ENCODE measurements around the gene TREML2. TPM values are rescaled to one million over a fixed set of nuclear protein-coding genes. Genes with fewer than 3 reads are reported as not detected.

Gene TREML2
- total RNA-seq, 2 experiments from 2014 or later = 8.9 TPM

- no peaks in the 10 kb centered on the region for H3K4me1 Mint-ChIP-seq
- H3K36me3 Mint-ChIP-seq = no peaks in the 10 kb centered on the region
- no peak for DNase-seq
- no peaks in the 10 kb centered on the region for H3K9me3 Mint-ChIP-seq
- H3K4me3 Mint-ChIP-seq = no peak overlapping the region
- H3K27me3 Mint-ChIP-seq = no peaks in the 10 kb centered on the region
- no peak overlapping the region for H3K27ac Mint-ChIP-seq
Measured at GRCh38 chr6:41174610-41175009, 26.3 kb downstream of the TREML2 start.

- H3K27ac Mint-ChIP-seq = no peak overlapping the region
- H3K27me3 Mint-ChIP-seq = no peaks in the 10 kb centered on the region
- H3K36me3 Mint-ChIP-seq = no peaks in the 10 kb centered on the region
- no peaks in the 10 kb centered on the region for H3K4me1 Mint-ChIP-seq
- no peak for DNase-seq
- H3K9me3 Mint-ChIP-seq = no peaks in the 10 kb centered on the region
- H3K4me3 Mint-ChIP-seq = no peak overlapping the region
Measured at GRCh38 chr6:41171908-41172307, 29.0 kb downstream of the TREML2 start.

- no peak overlapping the region for H3K4me3 Mint-ChIP-seq
- no peak overlapping the region for H3K27ac Mint-ChIP-seq
- no peaks in the 10 kb centered on the region for H3K36me3 Mint-ChIP-seq
- no peak for DNase-seq
- no peaks in the 10 kb centered on the region for H3K27me3 Mint-ChIP-seq
- H3K4me1 Mint-ChIP-seq = no peaks in the 10 kb centered on the region
- no peaks in the 10 kb centered on the region for H3K9me3 Mint-ChIP-seq
Measured at GRCh38 chr6:41170547-41171160, 30.3 kb downstream of the TREML2 start.

- no peak overlapping the region for H3K4me3 Mint-ChIP-seq
- H3K27ac Mint-ChIP-seq = no peak overlapping the region
- no peak for DNase-seq
- no peaks in the 10 kb centered on the region for H3K36me3 Mint-ChIP-seq
- H3K9me3 Mint-ChIP-seq = no peaks in the 10 kb centered on the region
- no peaks in the 10 kb centered on the region for H3K4me1 Mint-ChIP-seq
- H3K27me3 Mint-ChIP-seq = no peaks in the 10 kb centered on the region
Measured at GRCh38 chr6:41167173-41167963, 33.6 kb downstream of the TREML2 start.

GRCh38 chr6:41164551-41165120 is 36.3 kb downstream of the TREML2 start:
- Mint-ChIP-seq H3K4me1 (no peaks in the 10 kb centered on the region), H3K27ac (no peak overlapping the region), H3K36me3 (no peaks in the 10 kb centered on the region), H3K27me3 (no peaks in the 10 kb centered on the region), H3K9me3 (no peaks in the 10 kb centered on the region), H3K4me3 (no peak overlapping the region)
- no peak for DNase-seq

DNA sequence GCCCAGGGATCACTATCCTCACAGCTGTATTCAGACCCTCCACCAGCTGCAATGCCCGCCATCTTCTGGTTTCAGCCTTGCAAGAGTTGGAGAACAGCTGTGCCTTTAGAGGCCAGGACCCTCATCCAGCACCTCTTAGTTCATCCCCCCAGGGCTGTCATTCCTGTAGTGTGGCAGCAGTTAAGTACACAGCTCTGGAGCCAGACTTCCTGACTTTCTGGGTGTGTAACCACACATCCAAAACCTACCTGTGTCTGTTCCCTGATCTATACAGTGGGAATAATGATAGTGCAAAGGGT is 37.6 kb downstream of the TREML2 start:
- Mint-ChIP-seq H3K4me3 (no peak overlapping the region), H3K27ac (no peak overlapping the region), H3K27me3 (no peaks in the 10 kb centered on the region), H3K36me3 (no peaks in the 10 kb centered on the region), H3K4me1 (no peaks in the 10 kb centered on the region), H3K9me3 (no peaks in the 10 kb centered on the region)
- DNase-seq = no peak

GRCh38 chr6:41162687-41163418 is 38.1 kb downstream of the TREML2 start, which contains the start of gene TREM2:
Gene TREM2, minus strand, starts transcription at chr6:41163116. Its CDS starts 34 bp downstream, at chr6:41163082.
- Mint-ChIP-seq H3K27ac (no peak within 1 kb of the TSS), H3K36me3 (no peaks in the 10 kb centered on the region), H3K9me3 (no peaks in the 10 kb centered on the region), H3K4me1 (no peaks in the 10 kb centered on the region), H3K27me3 (peaks cover 3% of the 10 kb centered on the region), H3K4me3 (no peak within 1 kb of the TSS)
- no peak for DNase-seq

DNA sequence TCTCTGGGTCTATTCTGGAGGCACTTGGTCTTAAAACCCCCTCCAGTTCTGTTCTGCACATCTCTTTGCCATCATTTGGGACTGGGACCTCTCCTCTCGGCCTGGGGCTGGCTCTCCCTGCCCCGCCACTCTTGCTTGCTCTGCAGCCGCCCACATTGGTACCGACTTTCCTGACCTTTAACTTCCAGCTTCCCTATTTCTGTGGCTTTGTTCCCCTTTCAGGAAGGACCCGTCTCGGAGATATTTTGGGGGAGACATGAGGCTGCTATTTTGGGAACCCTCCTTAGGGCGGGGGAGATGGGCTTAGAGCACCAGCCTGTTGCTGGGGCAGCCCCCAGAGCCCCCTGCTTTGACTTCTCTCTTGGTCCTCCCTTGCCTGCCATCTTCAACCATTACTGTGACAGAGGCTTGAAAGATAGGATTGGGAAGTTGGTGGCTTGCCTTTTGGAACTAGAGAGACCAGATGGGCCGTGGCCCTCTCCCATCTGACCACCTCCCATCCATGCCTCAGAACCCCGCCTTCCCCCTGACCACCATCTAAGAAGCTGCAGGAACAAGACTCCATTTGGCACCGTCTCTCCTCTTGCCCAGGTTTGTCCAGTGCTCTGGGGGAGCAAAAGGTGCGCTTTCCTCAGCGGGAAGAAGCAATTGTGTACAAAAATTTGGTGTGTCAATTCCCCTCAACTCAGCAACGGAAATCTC is 38.9 kb downstream of the TREML2 start:
- no peak overlapping the region for H3K27ac Mint-ChIP-seq
- H3K36me3 Mint-ChIP-seq = no peaks in the 10 kb centered on the region
- no peaks in the 10 kb centered on the region for H3K9me3 Mint-ChIP-seq
- DNase-seq = no peak
- no peaks in the 10 kb centered on the region for H3K4me1 Mint-ChIP-seq
- peaks cover 3% of the 10 kb centered on the region for H3K27me3 Mint-ChIP-seq
- no peak overlapping the region for H3K4me3 Mint-ChIP-seq

DNA sequence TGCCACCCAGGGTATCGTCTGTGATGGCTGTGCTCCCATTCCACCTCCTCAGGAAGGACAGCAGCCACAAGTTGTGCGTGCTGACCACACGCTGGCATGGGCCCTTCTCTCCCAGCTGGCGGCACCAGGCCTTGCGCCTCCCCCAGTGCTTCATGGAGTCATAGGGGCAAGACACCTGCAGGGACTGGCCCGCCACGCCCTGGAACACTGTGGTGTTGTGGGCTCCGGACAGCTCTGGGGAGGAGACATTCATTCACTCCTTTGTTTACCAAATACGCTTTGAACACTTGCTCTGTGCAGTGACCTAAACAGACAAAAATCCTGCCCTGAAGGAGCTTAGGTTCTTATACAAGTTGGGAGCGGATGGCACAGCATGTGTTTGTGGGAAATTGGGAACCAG is 39.6 kb downstream of the TREML2 start:
- H3K27me3 Mint-ChIP-seq = peaks cover 3% of the 10 kb centered on the region
- no peaks in the 10 kb centered on the region for H3K9me3 Mint-ChIP-seq
- H3K36me3 Mint-ChIP-seq = no peaks in the 10 kb centered on the region

GRCh38 chr6:41160933-41161332 is 40.0 kb downstream of the TREML2 start:
- H3K4me3 Mint-ChIP-seq = no peak overlapping the region
- H3K27me3 Mint-ChIP-seq = peaks cover 3% of the 10 kb centered on the region
- no peak for DNase-seq
- no peaks in the 10 kb centered on the region for H3K36me3 Mint-ChIP-seq
- H3K9me3 Mint-ChIP-seq = no peaks in the 10 kb centered on the region
- no peaks in the 10 kb centered on the region for H3K4me1 Mint-ChIP-seq
- no peak overlapping the region for H3K27ac Mint-ChIP-seq

More for the DNA sequence above, 39.6 kb downstream of the TREML2 start:
- Mint-ChIP-seq H3K27ac (no peak overlapping the region), H3K4me3 (no peak overlapping the region), H3K4me1 (no peaks in the 10 kb centered on the region)
- DNase-seq = no peak

DNA sequence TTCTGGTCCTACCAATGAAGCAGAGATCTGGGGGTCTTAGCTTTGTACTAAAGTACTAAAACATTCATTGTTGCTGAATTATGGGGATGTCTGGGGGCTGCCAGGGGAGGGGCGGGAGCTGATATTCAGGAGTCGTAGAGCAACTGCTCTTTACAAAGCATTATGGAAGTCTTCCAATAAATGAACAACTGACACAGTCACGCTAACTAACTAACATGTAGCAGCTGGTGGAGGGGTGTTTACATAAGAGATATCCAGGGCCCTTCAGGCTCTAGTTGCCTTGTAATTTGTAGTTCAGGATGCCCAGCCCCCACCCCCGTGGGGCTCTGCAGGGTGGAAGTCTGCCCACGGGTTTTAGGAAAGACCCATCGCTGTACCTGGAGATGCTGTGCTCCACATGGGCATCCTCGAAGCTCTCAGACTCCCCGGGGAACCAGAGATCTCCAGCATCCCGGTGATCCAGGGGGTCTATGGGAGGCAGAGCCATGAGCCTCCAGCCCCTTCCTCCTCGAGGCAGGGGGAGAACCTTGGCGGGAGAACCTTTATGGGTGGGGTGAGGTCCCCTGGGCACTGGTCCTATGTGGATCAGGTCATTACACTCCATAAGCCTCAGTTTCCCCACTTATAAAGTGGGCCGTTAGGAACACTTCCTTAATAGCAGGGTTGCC is 41.4 kb downstream of the TREML2 start:
- Mint-ChIP-seq H3K36me3 (no peaks in the 10 kb centered on the region), H3K4me1 (no peaks in the 10 kb centered on the region), H3K9me3 (no peaks in the 10 kb centered on the region), H3K27me3 (peaks cover 3% of the 10 kb centered on the region), H3K27ac (no peak overlapping the region), H3K4me3 (no peak overlapping the region)
- DNase-seq = no peak

DNA sequence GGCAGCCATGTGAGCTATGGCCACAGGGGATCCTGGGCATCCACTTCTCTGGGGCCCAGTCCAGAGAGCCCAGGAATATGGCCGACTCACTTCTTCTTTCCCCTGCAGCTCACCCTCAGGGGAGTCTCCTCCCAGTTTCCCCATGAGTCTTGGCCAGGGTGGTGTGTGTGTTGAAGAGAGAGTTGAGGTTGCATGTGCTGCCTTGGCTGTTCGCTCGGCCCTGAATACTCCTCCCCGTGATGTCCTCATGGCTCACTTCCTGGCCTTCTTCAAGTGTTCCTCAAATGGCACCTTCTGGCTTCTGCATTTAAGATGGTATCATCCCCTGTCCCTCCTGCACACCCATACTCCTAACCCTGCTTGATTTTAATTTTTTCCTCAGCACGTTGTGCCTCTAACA is 43.6 kb downstream of the TREML2 start:
- DNase-seq = no peak
- Mint-ChIP-seq H3K4me1 (peaks cover 4% of the 10 kb centered on the region), H3K9me3 (no peaks in the 10 kb centered on the region), H3K27me3 (peaks cover 3% of the 10 kb centered on the region), H3K36me3 (no peaks in the 10 kb centered on the region), H3K4me3 (no peak overlapping the region), H3K27ac (no peak overlapping the region)

- no peak for DNase-seq
- Mint-ChIP-seq H3K27me3 (peaks cover 3% of the 10 kb centered on the region), H3K9me3 (no peaks in the 10 kb centered on the region), H3K4me3 (no peak overlapping the region), H3K36me3 (no peaks in the 10 kb centered on the region), H3K27ac (no peak overlapping the region), H3K4me1 (peaks cover 4% of the 10 kb centered on the region)
Measured at GRCh38 chr6:41156771-41157170, 44.2 kb downstream of the TREML2 start.

- Mint-ChIP-seq H3K4me1 (peaks cover 7% of the 10 kb centered on the region), H3K36me3 (no peaks in the 10 kb centered on the region), H3K27ac (no peak overlapping the region), H3K9me3 (no peaks in the 10 kb centered on the region), H3K27me3 (peaks cover 3% of the 10 kb centered on the region), H3K4me3 (no peak overlapping the region)
- DNase-seq = no peak
Measured at GRCh38 chr6:41156001-41156400, 44.9 kb downstream of the TREML2 start.

Data from activated naive CD8-positive, alpha-beta T cell treated with anti-CD3 and anti-CD28 coated beads for 36 hours (primary cell).